Erythroblast (primary cell): Measurements from ENCODE around the gene RPS27.

Experiments
- GATA1 ChIP-seq: IDR thresholded peaks from 2 replicates; pipeline ENCODE4 v1.6.1; 2011; ENCODE audit warnings: low read depth, mild to moderate bottlenecking, control low read depth, low read length, moderate library complexity
- POLR2A ChIP-seq: IDR thresholded peaks from 2 replicates; pipeline ENCODE4 v1.6.1; 2011; ENCODE audit warnings: mild to moderate bottlenecking, low read length

GRCh38 chr1:153945795-153946621, 44.6 kb upstream of the RPS27 start:
- TF ChIP-seq POLR2A (peak; percentile 39), GATA1 (no peak)
